A549 (cell line): Measurements from ENCODE around the gene TAOK3. TPM values are rescaled to one million over a fixed set of nuclear protein-coding genes. Genes with fewer than 3 reads are reported as not detected.
A peak's percentile ranks its signal among the peaks of the same experiment; 100 is the strongest.

Experiments used
- ATAC-seq, 2 experiments: fragments of 200-7000 bp in 1 of 2; fragments of >200 bp in 1 of 2; cut with Nextera tagmentation in 1 of 2; cut with Tn5 transposase in 1 of 2; 3 replicates each; pipeline versions ENCODE4 v1.8.0 to v1.9.1; 2018 to 2020; ENCODE audit warnings: mild to moderate bottlenecking in 1 of 2, moderate library complexity in 1 of 2
- CTCF ChIA-PET: fragments of 300-600 bp; sonication (Branson Sonifier 250); formaldehyde crosslinking; extraction: SDS; loops from one replicate; lab custom pipeline; 2021; ENCODE audit warnings: antibody characterized with exemption, inconsistent platforms; lab: Yijun Ruan, JAX
- POLR2A ChIA-PET: fragments of 350-600 bp; formaldehyde crosslinking; extraction: SDS; loops from one replicate; lab custom pipeline; 2021; ENCODE audit warnings: antibody characterized with exemption, inconsistent platforms; lab: Yijun Ruan, JAX
- DNase-seq, 2 experiments: peaks; one replicate each; pipeline versions ENCODE4 v3.0.0 to v3.0.0-alpha.2; 2011 to 2016; ENCODE audit warnings: low read depth in 1 of 2, low spot score in 1 of 2
- FAIRE-seq: peaks from 2 replicates; lab custom pipeline; 2011; peaks lifted over from hg19 to GRCh38; lab: Jason Lieb, UNC
- H3K27ac ChIP-seq, 2 experiments: fragments of >200 bp; sonication (Bioruptor Twin); formaldehyde crosslinking; 3 replicates each; pipeline ENCODE4 v1.5.1; 2016 to 2017
- H3K4me1 ChIP-seq: fragments of >200 bp; sonication (Bioruptor Twin); formaldehyde crosslinking; 3 replicates; pipeline ENCODE4 v1.6.1; 2016
- H3K4me2 ChIP-seq: fragments of >200 bp; sonication (Bioruptor Twin); formaldehyde crosslinking; 3 replicates; pipeline ENCODE4 v1.6.1; 2016
- H3K4me3 ChIP-seq: fragments of >200 bp; sonication (Bioruptor Twin); formaldehyde crosslinking; 3 replicates; pipeline ENCODE4 v1.5.1; 2016
- H3K9me3 ChIP-seq: fragments of >200 bp; sonication (Bioruptor Twin); formaldehyde crosslinking; 3 replicates; pipeline ENCODE4 v1.6.1; 2016
- BCL3 ChIP-seq: fragments of >200 bp; sonication (Bioruptor Twin); formaldehyde crosslinking; IDR thresholded peaks from 3 replicates; pipeline ENCODE4 v1.6.1; 2016
- CBX8 ChIP-seq: fragments of 200-600 bp; sonication (generic); IDR thresholded peaks from 2 replicates; pipeline ENCODE4 v1.6.1; 2016
- CHD2 ChIP-seq: fragments of 150-350 bp; IDR thresholded peaks from 2 replicates; pipeline ENCODE4 v1.6.1; 2014; ENCODE audit warnings: low read length; ENCODE audit not compliant: partially characterized antibody
- EHF ChIP-seq: fragments of 250-450 bp; sonication (Bioruptor Pico); IDR thresholded peaks from 2 replicates; pipeline ENCODE4 v1.5.0; 2020; ENCODE audit warnings: mild to moderate bottlenecking
- JUN ChIP-seq, 2 experiments: fragments of >200 bp; sonication (Bioruptor Twin); formaldehyde crosslinking; IDR thresholded peaks; 2 replicates in 1 of 2; 3 replicates in 1 of 2; pipeline ENCODE4 v1.6.1; 2016 to 2017
- KDM1A ChIP-seq: fragments of 200-600 bp; sonication (generic); IDR thresholded peaks from 2 replicates; pipeline ENCODE4 v1.6.1; 2016; ENCODE audit warnings: low read depth, mild to moderate bottlenecking
- MYC ChIP-seq: IDR thresholded peaks from 2 replicates; pipeline ENCODE4 v1.6.1; 2012; ENCODE audit warnings: mild to moderate bottlenecking, inconsistent platforms, low read length, improper control_type of control experiment, borderline replicate concordance
- PBX3 ChIP-seq: IDR thresholded peaks from 2 replicates; pipeline ENCODE4 v1.6.1; 2012
- PHF8 ChIP-seq: fragments of 200-600 bp; sonication (generic); IDR thresholded peaks from 2 replicates; pipeline ENCODE4 v1.6.1; 2016; ENCODE audit warnings: low read depth, mild to moderate bottlenecking, antibody characterized with exemption, moderate library complexity, borderline replicate concordance
- POLR2A ChIP-seq: IDR thresholded peaks from 2 replicates; pipeline ENCODE4 v1.6.1; 2012; ENCODE audit warnings: mild to moderate bottlenecking, low read length
- RAD21 ChIP-seq, 2 experiments: fragments of >200 bp in 1 of 2; sonication (Bioruptor Twin) in 1 of 2; formaldehyde crosslinking in 1 of 2; IDR thresholded peaks in 1 of 2; conservative IDR thresholded peaks in 1 of 2; 2 replicates in 1 of 2; 3 replicates in 1 of 2; pipeline ENCODE4 v1.6.1; 2012 to 2018; ENCODE audit warnings: inconsistent platforms in 1 of 2
- RNF2 ChIP-seq: fragments of 200-600 bp; sonication (generic); IDR thresholded peaks from 2 replicates; pipeline ENCODE4 v1.6.1; 2016; ENCODE audit warnings: low read depth, mild to moderate bottlenecking, antibody characterized with exemption, moderate library complexity, borderline replicate concordance
- SMC3 ChIP-seq: fragments of >200 bp; sonication (Bioruptor Twin); formaldehyde crosslinking; IDR thresholded peaks from 3 replicates; pipeline ENCODE4 v1.6.1; 2018; ENCODE audit warnings: inconsistent platforms
- ZFP36 ChIP-seq: fragments of 450-650 bp; IDR thresholded peaks from 2 replicates; pipeline ENCODE4 v1.6.1; 2014; ENCODE audit warnings: borderline replicate concordance; ENCODE audit not compliant: partially characterized antibody
- WGBS: methylation state at CpG from one replicate; pipeline ENCODE4 v1.1.6; 2017; ENCODE audit errors: missing lambda C conversion rate; 5-methylcytosine and 5-hydroxymethylcytosine counted together
- polyA minus RNA-seq: library from RNA; depleted of rRNA, polyadenylated mRNA; stranded (reverse); fragments of >200 nt; gene quantifications from 2 replicates; pipeline ENCODE4 v1.2.3, GENCODE V29; 2011; rRNA and poly(A)+ RNA removed
- polyA plus RNA-seq, 4 experiments: library from polyadenylated mRNA; depleted of rRNA in 3 of 4; stranded (reverse); fragments of >200 nt; fragmentation: RNase III in 1 of 4; extraction: RNeasy Plus Mini Kit Qiagen cat#74134 plus additional on column Dnase treatment in 1 of 4; gene quantifications; 2 replicates in 3 of 4; 3 replicates in 1 of 4; pipeline ENCODE4 v1.2.3, GENCODE V29; 2011 to 2017
- TF ChIP-seq, protein P1 (sequence below): fragments of 200-600 bp; sonication (generic); IDR thresholded peaks from 2 replicates; pipeline ENCODE4 v1.6.1; 2016; ENCODE audit warnings: antibody characterized with exemption, mild to moderate bottlenecking, moderate library complexity
- TF ChIP-seq, protein P2 (sequence below): IDR thresholded peaks from 2 replicates; pipeline ENCODE4 v1.6.1; 2012

TAOK3 gene
- polyA plus RNA-seq (2011; rRNA removed) (27.6 and 32.4 TPM in 2 replicates), polyA plus RNA-seq (2017; fragmentation: RNase III; extraction: RNeasy Plus Mini Kit Qiagen cat#74134 plus additional on column Dnase treatment) (10.6 to 13.7 TPM (median 13.1 TPM) in 3 replicates), polyA minus RNA-seq (30.7 and 31.9 TPM in 2 replicates)
- polyA plus RNA-seq (2012; cell fraction: cytosol; rRNA removed), result 7.5 and 8.7 TPM in 2 replicates
- polyA plus RNA-seq (2012; cell fraction: nucleus; rRNA removed), result 6.7 and 11.0 TPM in 2 replicates

GRCh38 chr12:118372541-118373495 is at the start of gene TAOK3:
TAOK3 (minus strand) TSS chr12:118372907; CDS start chr12:118255567, 117,340 bp downstream.
- ATAC-seq (peak; percentile 76 to 94), FAIRE-seq (no peak)
- WGBS, result 1% methylated on average over 34 of the region's 75 CpGs
- POLR2A ChIA-PET, result interaction anchor here (0.5 to 1.8 kb wide), 11 partner anchors 14 to 317 kb away, joined by 3 to 13 read pairs (median 3); partner anchors contain the start of gene PEBP1
- H3K9me3 ChIP-seq, result no peaks in the 10 kb centered on the region
- TF ChIP-seq BCL3, result peak; percentile 53; the same call in 1 of the 3 replicates
- peak; percentile 34; the same call in 1 of the 2 replicates for TF ChIP-seq PBX3
- no peak for TF ChIP-seq EHF (CRISPR knock-in tag)
- peak; percentile 84 for TF ChIP-seq PHF8
- TF ChIP-seq CHD2, result no peak
- TF ChIP-seq CBX8, result no peak
- TF ChIP-seq RNF2, result no peak
- TF ChIP-seq SMC3, result peak; percentile 19; the same call in 1 of the 3 replicates
- peak; percentile 85 for TF ChIP-seq POLR2A
- peak in 1 of 2 experiments; percentile 67; a peak in 4 of 5 replicates for TF ChIP-seq JUN (IDR thresholded peaks at IDR 0.05)
- 0 out of 5 replicates have a peak, but pooled peaks of 1 of the 2 experiments have one; percentile 13 for TF ChIP-seq RAD21 (conservative IDR thresholded peaks at IDR 0.05 in 1 of 2, IDR thresholded peaks at IDR 0.05 in 1 of 2)
- TF ChIP-seq, protein P1, sequence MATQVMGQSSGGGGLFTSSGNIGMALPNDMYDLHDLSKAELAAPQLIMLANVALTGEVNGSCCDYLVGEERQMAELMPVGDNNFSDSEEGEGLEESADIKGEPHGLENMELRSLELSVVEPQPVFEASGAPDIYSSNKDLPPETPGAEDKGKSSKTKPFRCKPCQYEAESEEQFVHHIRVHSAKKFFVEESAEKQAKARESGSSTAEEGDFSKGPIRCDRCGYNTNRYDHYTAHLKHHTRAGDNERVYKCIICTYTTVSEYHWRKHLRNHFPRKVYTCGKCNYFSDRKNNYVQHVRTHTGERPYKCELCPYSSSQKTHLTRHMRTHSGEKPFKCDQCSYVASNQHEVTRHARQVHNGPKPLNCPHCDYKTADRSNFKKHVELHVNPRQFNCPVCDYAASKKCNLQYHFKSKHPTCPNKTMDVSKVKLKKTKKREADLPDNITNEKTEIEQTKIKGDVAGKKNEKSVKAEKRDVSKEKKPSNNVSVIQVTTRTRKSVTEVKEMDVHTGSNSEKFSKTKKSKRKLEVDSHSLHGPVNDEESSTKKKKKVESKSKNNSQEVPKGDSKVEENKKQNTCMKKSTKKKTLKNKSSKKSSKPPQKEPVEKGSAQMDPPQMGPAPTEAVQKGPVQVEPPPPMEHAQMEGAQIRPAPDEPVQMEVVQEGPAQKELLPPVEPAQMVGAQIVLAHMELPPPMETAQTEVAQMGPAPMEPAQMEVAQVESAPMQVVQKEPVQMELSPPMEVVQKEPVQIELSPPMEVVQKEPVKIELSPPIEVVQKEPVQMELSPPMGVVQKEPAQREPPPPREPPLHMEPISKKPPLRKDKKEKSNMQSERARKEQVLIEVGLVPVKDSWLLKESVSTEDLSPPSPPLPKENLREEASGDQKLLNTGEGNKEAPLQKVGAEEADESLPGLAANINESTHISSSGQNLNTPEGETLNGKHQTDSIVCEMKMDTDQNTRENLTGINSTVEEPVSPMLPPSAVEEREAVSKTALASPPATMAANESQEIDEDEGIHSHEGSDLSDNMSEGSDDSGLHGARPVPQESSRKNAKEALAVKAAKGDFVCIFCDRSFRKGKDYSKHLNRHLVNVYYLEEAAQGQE, result peak; percentile 78
- TF ChIP-seq MYC, result 0 out of 2 replicates have a peak, but pooled peaks have one; percentile 37
- TF ChIP-seq, protein P2, sequence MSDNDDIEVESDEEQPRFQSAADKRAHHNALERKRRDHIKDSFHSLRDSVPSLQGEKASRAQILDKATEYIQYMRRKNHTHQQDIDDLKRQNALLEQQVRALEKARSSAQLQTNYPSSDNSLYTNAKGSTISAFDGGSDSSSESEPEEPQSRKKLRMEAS, result peak; percentile 57
- TF ChIP-seq, all 56 proteins: peak for 10
- peak within 1 kb of the TSS; percentile 83 to 89 for H3K27ac ChIP-seq
- peak within 1 kb of the TSS; percentile 93 for H3K4me2 ChIP-seq
- H3K4me1 ChIP-seq, result peaks cover 19% of the 10 kb centered on the region
- peak; percentile 89 to 99 for DNase-seq
- CTCF ChIA-PET, result interaction anchor here (0.7 to 6.6 kb wide), 5 partner anchors 15 to 208 kb away, joined by 3 to 193 read pairs (median 5); no protein-coding TSS in a partner anchor
- H3K4me3 ChIP-seq, result peak within 1 kb of the TSS; percentile 74

- WGBS, result 72% methylated on average over 3 of the region's 3 CpGs
- no peak overlapping the region for H3K4me2 ChIP-seq
- CTCF ChIA-PET, result no interaction called here
- FAIRE-seq, result no peak
- peak; percentile 56 for TF ChIP-seq ZFP36
- TF ChIP-seq KDM1A, result no peak
- POLR2A ChIA-PET, result interaction anchor here (1.2 kb wide), 1 partner anchor 48 kb away, joined by 3 read pairs; the partner anchor contains the start of gene TAOK3
- DNase-seq, result no peak
- no peak for ATAC-seq
- H3K9me3 ChIP-seq, result no peaks in the 10 kb centered on the region
- H3K27ac ChIP-seq, result no peak overlapping the region
- H3K4me1 ChIP-seq, result peaks cover 10% of the 10 kb centered on the region; the same call in 1 of the 3 replicates
- no peak overlapping the region for H3K4me3 ChIP-seq
These were observed 48.0 kb upstream of the TAOK3 start for GRCh38 chr12:118420673-118421072.
